Fibroblast of the aortic adventitia (primary cell): ENCODE data around the gene B2M. TPM values are rescaled to one million over a fixed set of nuclear protein-coding genes. Genes with fewer than 3 reads are reported as not detected.
A peak's percentile ranks its signal among the peaks of the same experiment; 100 is the strongest.
"Not testable (repeated sequence)": the region's sequence is repeated elsewhere in the genome, so short reads cannot be mapped to it uniquely, and the experiment has no call there.

Experiments
- DNase-seq: peaks from one replicate; pipeline ENCODE4 v3.0.0-alpha.2; 2010; ENCODE audit warnings: low read depth
- H3K4me3 ChIP-seq: 2 replicates; pipeline ENCODE4 v1.5.1; 2011; ENCODE audit warnings: low read depth, mild to moderate bottlenecking, control low read depth, low read length, moderate library complexity
- CTCF ChIP-seq: IDR thresholded peaks from 2 replicates; pipeline ENCODE4 v1.5.1; 2011; ENCODE audit warnings: mild to moderate bottlenecking, low read length, control low read depth, inconsistent platforms; ENCODE audit not compliant: insufficient read depth
- total RNA-seq: library from RNA; depleted of rRNA; stranded (reverse); fragments of >200 nt; gene quantifications from 2 replicates; pipeline ENCODE4 v1.2.3, GENCODE V29; 2012; ENCODE audit warnings: low replicate concordance

B2M gene
- total RNA-seq, 1 donor = 3,757 TPM

DNA sequence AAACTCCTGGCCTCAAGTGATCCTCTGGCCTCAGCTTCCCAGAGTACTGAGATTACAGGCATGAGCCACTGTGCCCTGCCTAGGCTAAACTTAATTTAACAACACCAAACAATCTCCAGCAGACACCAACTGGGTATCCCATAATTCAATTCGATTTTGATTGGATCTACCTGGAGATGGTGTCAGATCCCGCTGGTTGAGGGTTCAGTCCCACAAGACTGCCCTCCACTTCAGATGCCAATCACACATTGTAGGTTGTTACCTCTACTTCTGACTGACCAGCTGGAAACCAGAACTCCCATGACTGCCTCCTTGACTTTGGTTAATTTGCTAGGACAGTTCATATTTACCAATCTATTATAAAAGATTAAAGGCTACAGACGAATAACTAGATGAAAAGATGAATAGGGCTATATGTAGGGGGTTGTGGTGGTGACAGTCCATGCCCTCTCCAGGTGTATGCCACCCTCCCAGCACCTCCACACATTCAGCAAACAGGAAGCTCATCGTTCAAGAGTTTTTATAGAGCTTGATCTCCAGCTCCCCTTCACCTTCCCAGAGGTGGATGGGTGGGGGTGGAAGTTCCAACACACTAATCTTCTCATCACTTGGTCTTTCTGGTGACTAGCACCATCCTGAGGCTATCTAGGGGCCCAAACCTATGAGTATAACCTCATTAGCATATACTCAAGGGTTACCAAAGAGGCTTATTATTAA lies 9.3 kb downstream of the B2M start:
- H3K4me3 ChIP-seq = no peak overlapping the region
- DNase-seq = no peak
- TF ChIP-seq CTCF = no peak

- TF ChIP-seq CTCF = no peak
- no peak overlapping the region for H3K4me3 ChIP-seq
- no peak for DNase-seq
Observed at GRCh38 chr15:44722011-44722410, 10.7 kb downstream of the B2M start.

DNA sequence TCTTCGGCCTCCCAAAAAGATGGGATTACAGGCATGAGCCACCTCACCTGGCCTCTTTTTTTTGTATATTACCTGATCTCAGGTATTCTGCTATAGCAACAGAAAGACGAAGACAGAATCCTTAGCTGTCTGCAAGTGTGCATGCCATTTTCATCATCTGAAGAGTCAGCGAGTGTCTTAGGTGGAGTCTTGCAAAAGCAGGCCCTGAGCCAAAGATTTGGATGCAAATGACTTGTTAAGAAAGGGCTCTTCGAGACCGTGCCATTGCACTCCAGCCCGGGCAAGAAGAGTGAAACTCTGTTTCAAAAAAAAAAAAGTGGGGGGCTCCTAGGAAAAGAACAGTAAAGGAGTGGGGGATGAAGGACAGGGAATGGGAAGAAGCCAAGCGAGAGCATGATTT lies 14.8 kb downstream of the B2M start:
- DNase-seq = peak; percentile 24
- no peak for TF ChIP-seq CTCF
- peak overlapping the region; percentile 17 for H3K4me3 ChIP-seq

DNA sequence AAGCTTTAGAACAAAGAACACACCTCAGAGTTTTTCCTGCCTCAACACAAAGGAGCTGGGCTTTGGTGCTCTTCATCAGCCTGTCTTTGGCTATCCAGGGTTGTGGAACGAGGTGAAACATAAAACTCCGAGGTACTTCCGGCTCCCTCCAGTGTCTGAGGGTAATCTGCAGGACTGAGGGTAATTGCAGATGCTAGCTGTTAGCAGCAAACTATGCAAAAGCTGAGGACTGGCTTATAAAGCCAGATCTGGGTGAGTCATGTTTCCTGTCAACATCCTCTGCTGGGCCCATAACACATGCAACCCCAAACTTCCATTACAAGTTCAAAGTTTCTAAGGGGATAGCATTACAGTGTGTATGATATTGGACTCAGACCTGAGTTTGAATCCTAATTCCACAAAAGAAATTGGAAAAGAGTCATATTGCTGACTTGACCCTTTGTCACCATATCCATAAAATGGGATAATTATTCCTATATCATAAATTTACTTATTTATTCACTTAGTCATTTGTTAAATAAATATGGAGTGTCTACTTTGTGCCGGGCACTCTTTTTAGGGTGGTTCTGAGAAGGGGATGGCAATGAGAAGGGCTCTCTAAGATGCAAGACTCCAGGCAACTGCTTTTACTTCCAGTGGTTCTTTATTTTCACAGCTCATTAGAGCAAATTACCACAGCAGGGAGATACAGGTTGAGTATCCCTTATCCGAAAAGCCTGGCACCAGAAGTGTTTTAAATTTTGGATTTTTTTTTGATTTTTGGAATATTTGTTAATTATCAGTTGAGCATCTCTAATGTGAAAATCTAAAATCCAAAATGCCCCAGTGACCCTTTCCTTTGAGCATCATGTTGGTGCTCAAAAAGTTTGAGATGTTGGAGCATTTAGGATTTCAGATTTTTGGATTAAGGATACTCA lies 15.5 kb downstream of the B2M start:
- no peak for TF ChIP-seq CTCF
- H3K4me3 ChIP-seq = peak overlapping the region; percentile 17
- DNase-seq = peak; percentile 92

DNA sequence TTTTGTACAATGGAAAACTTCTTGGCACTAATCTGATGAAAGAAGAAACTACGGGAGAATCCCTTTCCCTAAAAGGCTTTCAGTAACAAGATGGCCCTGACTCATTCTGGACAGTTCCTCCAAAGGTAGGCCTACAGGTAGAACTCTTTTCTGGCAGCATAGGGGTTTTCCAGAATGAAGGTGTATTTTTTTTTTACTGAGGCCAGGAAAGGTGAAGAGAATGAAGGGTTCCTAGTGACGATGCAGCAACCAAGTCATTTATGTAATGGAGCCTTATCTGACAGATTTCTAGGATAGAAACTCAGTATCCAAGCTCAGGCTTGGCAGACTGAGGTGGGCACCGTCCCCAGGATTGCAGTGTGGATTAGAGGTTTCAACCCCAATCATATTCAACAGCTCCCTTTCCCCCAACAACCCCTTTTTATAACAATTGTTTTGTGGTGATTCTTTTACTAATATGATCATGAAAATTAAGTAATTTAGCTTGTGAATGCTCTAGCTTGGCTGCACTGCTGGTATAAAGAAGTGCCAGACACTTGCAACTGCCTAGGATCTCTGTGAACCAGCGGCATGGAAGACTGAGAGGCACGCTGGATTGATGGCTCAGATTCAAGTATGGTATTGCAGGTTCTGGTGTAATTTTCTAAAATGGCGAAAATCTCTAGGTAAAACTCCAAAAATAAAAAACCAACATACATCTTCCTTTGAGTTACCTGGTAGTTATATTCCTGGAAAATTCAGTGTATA lies 16.3 kb downstream of the B2M start:
- no peak for TF ChIP-seq CTCF
- no peak for DNase-seq
- H3K4me3 ChIP-seq = no peak overlapping the region

GRCh38 chr15:44728232-44728575 lies 16.9 kb downstream of the B2M start:
- not testable (repeated sequence) for DNase-seq
- peak overlapping the region; percentile 32 for H3K4me3 ChIP-seq
